Measurements from ENCODE around the gene DMXL1. TPM values are rescaled to one million over a fixed set of nuclear protein-coding genes. Genes with fewer than 3 reads are reported as not detected.

The DMXL1 gene
- total RNA-seq, 1 donor, result 86.1 TPM

DNA sequence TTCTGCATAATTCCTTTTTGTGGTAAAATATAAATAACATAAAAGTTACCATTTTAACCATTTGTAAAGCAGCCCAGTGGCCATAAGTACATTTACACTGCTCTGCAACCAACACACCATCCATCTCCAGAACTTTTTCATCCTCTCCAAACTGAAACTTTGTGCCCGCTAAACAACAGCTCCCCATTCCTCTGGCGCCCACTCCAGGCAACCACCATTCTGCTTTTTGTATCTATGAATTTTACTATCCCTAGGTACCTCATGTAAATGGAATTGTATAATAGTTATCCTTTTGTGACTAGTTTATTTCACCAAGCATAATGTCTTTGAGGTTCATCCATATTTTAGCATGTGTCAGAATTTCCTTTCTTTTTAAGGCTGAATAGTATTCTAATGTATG is 141.1 kb downstream of the DMXL1 start:
- H3K4me3 ChIP-seq (ENCODE audit: insufficient read depth, low read length), result no peak overlapping the region
- H3K4me1 ChIP-seq (ENCODE audit: insufficient read depth, low read length), result no peaks in the 10 kb centered on the region
- no peak overlapping the region for H2AFZ ChIP-seq (ENCODE audit: low read length)
- TF ChIP-seq CTCF (IDR thresholded peaks at IDR 0.05; ENCODE audit: extremely low read depth, low read depth, low read length), result no peak
- no peak for DNase-seq (ENCODE audit: insufficient read length, low spot score, missing footprints)
- no peaks in the 10 kb centered on the region for H4K20me1 ChIP-seq (ENCODE audit: insufficient read depth, low read length)
- no peak overlapping the region for H3K4me2 ChIP-seq (ENCODE audit: insufficient read depth, low read length)
- H3K36me3 ChIP-seq (ENCODE audit: insufficient read depth, low read length), result no peaks in the 10 kb centered on the region
- no peaks in the 10 kb centered on the region for H3K27me3 ChIP-seq (ENCODE audit: insufficient read depth, low read length)
- H3K79me2 ChIP-seq (ENCODE audit: insufficient read depth, low read length), result no peaks in the 10 kb centered on the region
- no peaks in the 10 kb centered on the region for H3K9me3 ChIP-seq (ENCODE audit: low read depth, low read length)
- no peak overlapping the region for H3K27ac ChIP-seq (ENCODE audit: low read depth, low read length)

- no peaks in the 10 kb centered on the region for H3K4me1 ChIP-seq (ENCODE audit: insufficient read depth, low read length)
- H3K36me3 ChIP-seq (ENCODE audit: insufficient read depth, low read length), result no peaks in the 10 kb centered on the region
- H3K4me3 ChIP-seq (ENCODE audit: insufficient read depth, low read length), result no peak overlapping the region
- no peak overlapping the region for H2AFZ ChIP-seq (ENCODE audit: low read length)
- DNase-seq (ENCODE audit: insufficient read length, low spot score, missing footprints), result no peak
- no peaks in the 10 kb centered on the region for H3K9me3 ChIP-seq (ENCODE audit: low read depth, low read length)
- H3K27me3 ChIP-seq (ENCODE audit: insufficient read depth, low read length), result no peaks in the 10 kb centered on the region
- H3K4me2 ChIP-seq (ENCODE audit: insufficient read depth, low read length), result no peak overlapping the region
- H3K27ac ChIP-seq (ENCODE audit: low read depth, low read length), result no peak overlapping the region
- no peaks in the 10 kb centered on the region for H4K20me1 ChIP-seq (ENCODE audit: insufficient read depth, low read length)
- no peaks in the 10 kb centered on the region for H3K79me2 ChIP-seq (ENCODE audit: insufficient read depth, low read length)
- TF ChIP-seq CTCF (IDR thresholded peaks at IDR 0.05; ENCODE audit: extremely low read depth, low read depth, low read length), result no peak
Observed at GRCh38 chr5:119212676-119213075, 141.8 kb downstream of the DMXL1 start.

GRCh38 chr5:119217183-119217582 is 146.3 kb downstream of the DMXL1 start:
- Histone ChIP-seq H3K27me3 (ENCODE audit: insufficient read depth, low read length) (no peaks in the 10 kb centered on the region), H3K9me3 (ENCODE audit: low read depth, low read length) (no peaks in the 10 kb centered on the region), H3K79me2 (ENCODE audit: insufficient read depth, low read length) (no peaks in the 10 kb centered on the region), H3K4me3 (ENCODE audit: insufficient read depth, low read length) (no peak overlapping the region), H2AFZ (ENCODE audit: low read length) (no peak overlapping the region), H4K20me1 (ENCODE audit: insufficient read depth, low read length) (no peaks in the 10 kb centered on the region), H3K4me1 (ENCODE audit: insufficient read depth, low read length) (peaks cover 4% of the 10 kb centered on the region), H3K4me2 (ENCODE audit: insufficient read depth, low read length) (no peak overlapping the region), H3K36me3 (ENCODE audit: insufficient read depth, low read length) (no peaks in the 10 kb centered on the region), H3K27ac (ENCODE audit: low read depth, low read length) (no peak overlapping the region)
- TF ChIP-seq CTCF (IDR thresholded peaks at IDR 0.05; ENCODE audit: extremely low read depth, low read depth, low read length), result no peak
- DNase-seq (ENCODE audit: insufficient read length, low spot score, missing footprints), result no peak

GRCh38 chr5:119218830-119219782 is 148.2 kb downstream of the DMXL1 start:
- no peak overlapping the region for H3K27ac ChIP-seq (ENCODE audit: low read depth, low read length)
- H3K4me2 ChIP-seq (ENCODE audit: insufficient read depth, low read length), result peak overlapping the region; percentile 28
- H4K20me1 ChIP-seq (ENCODE audit: insufficient read depth, low read length), result no peaks in the 10 kb centered on the region

More at GRCh38 chr5:119218830-119219782, 148.2 kb downstream of the DMXL1 start:
- Histone ChIP-seq H3K79me2 (ENCODE audit: insufficient read depth, low read length) (no peaks in the 10 kb centered on the region), H3K27me3 (ENCODE audit: insufficient read depth, low read length) (no peaks in the 10 kb centered on the region), H3K4me3 (ENCODE audit: insufficient read depth, low read length) (peak overlapping the region; percentile 22), H3K36me3 (ENCODE audit: insufficient read depth, low read length) (no peaks in the 10 kb centered on the region), H3K4me1 (ENCODE audit: insufficient read depth, low read length) (peaks cover 4% of the 10 kb centered on the region), H2AFZ (ENCODE audit: low read length) (peak overlapping the region; percentile 20), H3K9me3 (ENCODE audit: low read depth, low read length) (no peaks in the 10 kb centered on the region)
- DNase-seq (ENCODE audit: insufficient read length, low spot score, missing footprints), result no peak
- no peak for TF ChIP-seq CTCF (IDR thresholded peaks at IDR 0.05; ENCODE audit: extremely low read depth, low read depth, low read length)

Data from osteoblast (primary cell).